ENCODE data around the gene CNOT2. TPM values are rescaled to one million over a fixed set of nuclear protein-coding genes. Genes with fewer than 3 reads are reported as not detected.

Gene CNOT2
- total and polyA plus RNA-seq, 4 donors, result 17.5 to 93.4 (median 49.0) TPM

- Histone ChIP-seq H3K36me3 (ENCODE audit: control insufficient read depth in 4 of 4, insufficient read depth in 3 of 4, low read depth in 1 of 4, low read length in 3 of 4) (no peaks in the 10 kb centered on the region), H3K4me3 (ENCODE audit: low read depth in 1 of 3, low read length in 3 of 3) (peak overlapping the region in 2 of 3 donors; percentile 20 to 84), H3K9me3 (ENCODE audit: control insufficient read depth in 4 of 4, low read length in 3 of 4) (no peaks in the 10 kb centered on the region), H3K4me1 (ENCODE audit: control insufficient read depth in 4 of 4, insufficient read depth in 4 of 4, low read length in 3 of 4) (peaks cover 8 to 20% (median 17%) of the 10 kb centered on the region in 4 donors), H3K9ac (ENCODE audit: low read depth in 1 of 2, low read length in 2 of 2) (no peak overlapping the region), H3K27ac (ENCODE audit: low read depth in 1 of 2, low read length in 2 of 2) (no peak overlapping the region), H3K27me3 (ENCODE audit: control insufficient read depth in 4 of 4, insufficient read depth in 4 of 4, low read length in 3 of 4) (peaks cover 0 to 3% (median 1%) of the 10 kb centered on the region in 4 donors)
- no peak for TF ChIP-seq TAF1 (conservative IDR thresholded peaks at IDR 0.05)
- TF ChIP-seq NR2F2 (IDR thresholded peaks at IDR 0.05), result no peak
- TF ChIP-seq GABPA (IDR thresholded peaks at IDR 0.05 in 1 of 2, conservative IDR thresholded peaks at IDR 0.05 in 1 of 2), result no peak
- no peak for TF ChIP-seq CTCF (IDR thresholded peaks at IDR 0.05; ENCODE audit: low read depth, low read length, missing input control)
- TF ChIP-seq RXRA (IDR thresholded peaks at IDR 0.05), result no peak
- no peak for TF ChIP-seq FOXA2 (IDR thresholded peaks at IDR 0.05)
- no peak for TF ChIP-seq REST (IDR thresholded peaks at IDR 0.05)
- no peak for TF ChIP-seq FOXA1 (IDR thresholded peaks at IDR 0.05)
- TF ChIP-seq YY1 (IDR thresholded peaks at IDR 0.05), result no peak
- no peak for TF ChIP-seq MAX (IDR thresholded peaks at IDR 0.05)
- DNase-seq (ENCODE audit: low spot score), result no peak
- WGBS, result 2% methylated on average over 6 of the region's 6 CpGs
These were observed 122.1 kb downstream of the CNOT2 start for GRCh38 chr12:70365398-70365647.

- no peaks in the 10 kb centered on the region for H3K36me3 ChIP-seq (ENCODE audit: control insufficient read depth in 4 of 4, insufficient read depth in 3 of 4, low read depth in 1 of 4, low read length in 3 of 4)
- no peak within 1 kb of the TSS for H3K9ac ChIP-seq (ENCODE audit: low read depth in 1 of 2, low read length in 2 of 2)
- H3K4me3 ChIP-seq (ENCODE audit: low read depth in 1 of 3, low read length in 3 of 3), result peak within 1 kb of the TSS; percentile 30 to 84 (median 79)
- under 1% methylated on average over 88 of the region's 88 CpGs for WGBS
- H3K27ac ChIP-seq (ENCODE audit: low read depth in 1 of 2, low read length in 2 of 2), result no peak within 1 kb of the TSS
- no peaks in the 10 kb centered on the region for H3K9me3 ChIP-seq (ENCODE audit: control insufficient read depth in 4 of 4, low read length in 3 of 4)
- H3K27me3 ChIP-seq (ENCODE audit: control insufficient read depth in 4 of 4, insufficient read depth in 4 of 4, low read length in 3 of 4), result peaks cover 0 to 3% (median 1%) of the 10 kb centered on the region in 4 donors
- peak; percentile 68 for DNase-seq (ENCODE audit: low spot score)
- H3K4me1 ChIP-seq (ENCODE audit: control insufficient read depth in 4 of 4, insufficient read depth in 4 of 4, low read length in 3 of 4), result peaks cover 8 to 20% (median 17%) of the 10 kb centered on the region in 4 donors
- TF ChIP-seq NR2F2 (IDR thresholded peaks at IDR 0.05) (no peak), REST (IDR thresholded peaks at IDR 0.05) (no peak), ZBTB33 (IDR thresholded peaks at IDR 0.05) (no peak), HNF4A (conservative IDR thresholded peaks at IDR 0.05) (no peak), RXRA (IDR thresholded peaks at IDR 0.05) (no peak), GABPA (IDR thresholded peaks at IDR 0.05 in 1 of 2, conservative IDR thresholded peaks at IDR 0.05 in 1 of 2) (no peak), JUND (IDR thresholded peaks at IDR 0.05) (no peak), CTCF (IDR thresholded peaks at IDR 0.05; ENCODE audit: low read depth, low read length, missing input control) (no peak), TAF1 (conservative IDR thresholded peaks at IDR 0.05) (no peak), YY1 (IDR thresholded peaks at IDR 0.05) (no peak), FOXA2 (IDR thresholded peaks at IDR 0.05) (no peak), EGR1 (IDR thresholded peaks at IDR 0.05; ENCODE audit: low read depth in 2 of 2) (no peak), SP1 (IDR thresholded peaks at IDR 0.05) (no peak), RAD21 (IDR thresholded peaks at IDR 0.05) (no peak), FOXA1 (IDR thresholded peaks at IDR 0.05) (no peak)
These were observed 122.7 kb downstream of the CNOT2 start, which contains the start of gene KCNMB4 for GRCh38 chr12:70365648-70366518. Gene KCNMB4 (plus strand): TSS chr12:70366290. CDS start chr12:70366735, 445 bp downstream.

Data from liver (tissue), 9 donors.